Large intestine (tissue), 3 donors: Measurements from ENCODE around the gene TMEM132E. TPM values are rescaled to one million over a fixed set of nuclear protein-coding genes. Genes with fewer than 3 reads are reported as not detected.

Source experiments
- DNase-seq, 2 donors: peaks; one replicate each; pipeline versions ENCODE4 v3.0.0 to v3.0.0-alpha.2; 2013
- H3K27ac ChIP-seq: one replicate; pipeline ENCODE4 v1.5.1; 2013; ENCODE audit warnings: low read length
- H3K27me3 ChIP-seq: 2 replicates; pipeline ENCODE4 v1.6.1; 2013; ENCODE audit warnings: low read length; ENCODE audit not compliant: control insufficient read depth, insufficient read depth
- H3K36me3 ChIP-seq: 2 replicates; pipeline ENCODE4 v1.6.1; 2013; ENCODE audit warnings: low read length; ENCODE audit not compliant: control insufficient read depth, insufficient read depth
- H3K4me1 ChIP-seq: one replicate; pipeline ENCODE4 v1.6.1; 2013; ENCODE audit warnings: low read length; ENCODE audit not compliant: control insufficient read depth, insufficient read depth
- H3K4me3 ChIP-seq: one replicate; pipeline ENCODE4 v1.5.1; 2013; ENCODE audit warnings: low read length
- H3K9me3 ChIP-seq: one replicate; pipeline ENCODE4 v1.6.1; 2013; ENCODE audit warnings: mild to moderate bottlenecking, low read depth, low read length, moderate library complexity; ENCODE audit not compliant: control insufficient read depth
- WGBS: methylation state at CpG from one replicate; pipeline ENCODE4 v1.1.5; 2013; ENCODE audit warnings: low lambda C conversion rate; ENCODE audit not compliant: insufficient coverage; 5-methylcytosine and 5-hydroxymethylcytosine counted together
- polyA plus RNA-seq: library from polyadenylated mRNA; unstranded; fragments of 120-200 nt; gene quantifications from one replicate; pipeline ENCODE4 v1.2.1, GENCODE V29; 2013

Gene TMEM132E
- polyA plus RNA-seq, 1 donor: 0.61 TPM

GRCh38 chr17:34665150-34665806 is 85.9 kb downstream of the TMEM132E start:
- no peak for DNase-seq
- Histone ChIP-seq H3K4me1 (no peaks in the 10 kb centered on the region), H3K4me3 (no peak overlapping the region), H3K27ac (no peak overlapping the region), H3K36me3 (no peaks in the 10 kb centered on the region), H3K27me3 (peaks cover 29% of the 10 kb centered on the region), H3K9me3 (no peaks in the 10 kb centered on the region)
- 17% methylated on average over 1 of the region's 12 CpGs for WGBS

- H3K4me3 ChIP-seq: no peak overlapping the region
- H3K9me3 ChIP-seq: no peaks in the 10 kb centered on the region
- 30% methylated on average over 2 of the region's 22 CpGs for WGBS
- peak in 1 of 2 donors; percentile 12 for DNase-seq
- H3K27ac ChIP-seq: no peak overlapping the region
- no peaks in the 10 kb centered on the region for H3K36me3 ChIP-seq
- H3K27me3 ChIP-seq: peaks cover 29% of the 10 kb centered on the region
- no peaks in the 10 kb centered on the region for H3K4me1 ChIP-seq
These were observed 86.7 kb downstream of the TMEM132E start for GRCh38 chr17:34665819-34666763.

GRCh38 chr17:34667656-34668055 is 88.3 kb downstream of the TMEM132E start:
- no peak for DNase-seq
- Histone ChIP-seq H3K27ac (no peak overlapping the region), H3K4me1 (no peaks in the 10 kb centered on the region), H3K27me3 (peaks cover 29% of the 10 kb centered on the region), H3K9me3 (no peaks in the 10 kb centered on the region), H3K4me3 (no peak overlapping the region), H3K36me3 (no peaks in the 10 kb centered on the region)
- no CpG with 5 or more reads among the region's 2 CpGs for WGBS

DNA sequence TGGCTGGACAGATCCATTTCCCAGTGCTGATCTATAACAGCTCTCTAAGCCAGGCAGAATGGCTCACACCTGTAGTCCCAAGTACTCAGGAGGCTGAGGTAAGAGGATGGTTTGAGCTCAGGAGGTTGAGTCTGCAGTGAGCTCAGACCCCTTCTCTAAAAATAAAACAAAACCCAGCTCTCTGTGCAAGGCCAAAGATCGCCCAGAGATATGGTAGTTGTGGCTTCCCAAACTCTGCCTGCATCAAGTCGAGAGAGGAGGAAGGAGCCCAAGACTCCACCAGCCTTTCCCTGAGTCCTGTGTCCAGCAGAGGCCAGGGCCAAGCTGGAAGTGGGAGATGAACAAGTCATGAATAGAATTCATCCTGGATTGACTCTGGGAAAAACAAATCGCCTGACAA is 88.8 kb downstream of the TMEM132E start:
- WGBS: no CpG with 5 or more reads among the region's 3 CpGs
- Histone ChIP-seq H3K36me3 (no peaks in the 10 kb centered on the region), H3K27me3 (peaks cover 29% of the 10 kb centered on the region), H3K9me3 (no peaks in the 10 kb centered on the region), H3K4me3 (no peak overlapping the region), H3K4me1 (no peaks in the 10 kb centered on the region), H3K27ac (no peak overlapping the region)
- no peak for DNase-seq

GRCh38 chr17:34669511-34669910 is 90.1 kb downstream of the TMEM132E start:
- DNase-seq: no peak
- Histone ChIP-seq H3K4me3 (no peak overlapping the region), H3K9me3 (no peaks in the 10 kb centered on the region), H3K27ac (no peak overlapping the region), H3K27me3 (peaks cover 29% of the 10 kb centered on the region), H3K36me3 (no peaks in the 10 kb centered on the region), H3K4me1 (no peaks in the 10 kb centered on the region)
- WGBS: no CpG with 5 or more reads among the region's 5 CpGs

DNA sequence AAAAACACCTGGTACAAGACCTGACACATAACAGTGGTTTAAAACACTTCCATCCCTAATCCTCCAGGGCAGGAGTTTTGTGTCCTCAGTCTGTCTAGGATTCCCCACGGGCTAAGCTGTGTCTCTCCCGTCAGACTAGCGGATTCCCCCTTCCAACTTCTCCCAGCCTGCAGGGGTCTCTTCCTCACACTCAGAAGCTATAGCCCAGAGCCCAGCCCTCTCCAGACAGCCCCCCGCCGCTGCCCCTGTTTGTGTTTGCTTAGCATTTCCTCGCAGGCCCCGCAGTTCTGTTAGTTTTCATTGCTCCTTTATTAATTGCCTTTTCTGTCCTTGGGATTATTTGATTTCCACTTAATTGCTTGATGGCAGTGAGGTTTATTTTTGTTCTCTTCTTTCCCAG is 91.2 kb downstream of the TMEM132E start:
- H3K27me3 ChIP-seq: peaks cover 21% of the 10 kb centered on the region

GRCh38 chr17:34671191-34671590 is 91.8 kb downstream of the TMEM132E start:
- no peak overlapping the region for H3K27ac ChIP-seq
- no peak overlapping the region for H3K4me3 ChIP-seq
- WGBS: no CpG with 5 or more reads among the region's 4 CpGs
- no peaks in the 10 kb centered on the region for H3K9me3 ChIP-seq
- DNase-seq: no peak
- H3K36me3 ChIP-seq: no peaks in the 10 kb centered on the region
- no peaks in the 10 kb centered on the region for H3K4me1 ChIP-seq
- H3K27me3 ChIP-seq: peaks cover 15% of the 10 kb centered on the region

More for the DNA sequence above, 91.2 kb downstream of the TMEM132E start:
- DNase-seq: no peak
- Histone ChIP-seq H3K9me3 (no peaks in the 10 kb centered on the region), H3K4me3 (no peak overlapping the region), H3K4me1 (no peaks in the 10 kb centered on the region), H3K36me3 (no peaks in the 10 kb centered on the region), H3K27ac (no peak overlapping the region)
- 41% methylated on average over 4 of the region's 7 CpGs for WGBS

DNA sequence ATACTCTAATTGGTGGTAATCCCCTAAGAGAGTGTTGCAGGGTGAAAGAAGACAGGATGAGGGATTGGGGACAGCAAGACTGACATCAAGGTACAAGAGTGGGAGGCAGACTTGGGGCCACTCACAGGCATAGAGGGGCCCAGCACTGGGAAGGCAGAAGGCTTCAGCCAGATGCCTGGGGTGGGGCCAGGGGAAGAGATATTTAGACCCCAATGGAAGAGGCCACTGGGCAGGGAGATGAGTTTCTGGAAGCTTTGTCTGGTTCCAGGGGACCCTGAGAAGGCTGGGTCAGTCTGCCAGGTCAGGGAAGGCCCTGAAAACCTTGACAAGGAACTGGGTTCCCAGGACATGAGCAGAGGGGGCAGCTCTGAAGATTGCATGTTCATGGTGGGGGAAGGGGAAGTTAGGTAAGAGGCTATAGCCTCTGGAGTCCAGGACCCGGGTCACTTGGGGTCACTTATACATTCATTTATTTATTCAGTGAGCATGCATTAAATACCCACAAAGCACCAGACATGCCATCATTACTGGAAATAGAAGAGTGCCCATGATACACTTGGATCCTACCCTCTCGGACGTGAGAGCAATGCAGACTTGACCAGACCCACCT is 92.9 kb downstream of the TMEM132E start:
- no peaks in the 10 kb centered on the region for H3K9me3 ChIP-seq
- no peaks in the 10 kb centered on the region for H3K36me3 ChIP-seq
- H3K4me1 ChIP-seq: no peaks in the 10 kb centered on the region
- no peak overlapping the region for H3K4me3 ChIP-seq
- H3K27me3 ChIP-seq: peaks cover 8% of the 10 kb centered on the region
- no peak for DNase-seq
- no peak overlapping the region for H3K27ac ChIP-seq
- 93% methylated on average over 2 of the region's 3 CpGs for WGBS

- peaks cover 5% of the 10 kb centered on the region for H3K27me3 ChIP-seq
- WGBS: no CpG with 5 or more reads among the region's 2 CpGs
- H3K36me3 ChIP-seq: no peaks in the 10 kb centered on the region
- H3K27ac ChIP-seq: no peak overlapping the region
- no peaks in the 10 kb centered on the region for H3K4me1 ChIP-seq
- no peak for DNase-seq
- no peaks in the 10 kb centered on the region for H3K9me3 ChIP-seq
- H3K4me3 ChIP-seq: no peak overlapping the region
These were observed 94.1 kb downstream of the TMEM132E start for GRCh38 chr17:34673516-34673915.
